ENCODE measurements around the gene HHLA2.

HHLA2 gene

DNA sequence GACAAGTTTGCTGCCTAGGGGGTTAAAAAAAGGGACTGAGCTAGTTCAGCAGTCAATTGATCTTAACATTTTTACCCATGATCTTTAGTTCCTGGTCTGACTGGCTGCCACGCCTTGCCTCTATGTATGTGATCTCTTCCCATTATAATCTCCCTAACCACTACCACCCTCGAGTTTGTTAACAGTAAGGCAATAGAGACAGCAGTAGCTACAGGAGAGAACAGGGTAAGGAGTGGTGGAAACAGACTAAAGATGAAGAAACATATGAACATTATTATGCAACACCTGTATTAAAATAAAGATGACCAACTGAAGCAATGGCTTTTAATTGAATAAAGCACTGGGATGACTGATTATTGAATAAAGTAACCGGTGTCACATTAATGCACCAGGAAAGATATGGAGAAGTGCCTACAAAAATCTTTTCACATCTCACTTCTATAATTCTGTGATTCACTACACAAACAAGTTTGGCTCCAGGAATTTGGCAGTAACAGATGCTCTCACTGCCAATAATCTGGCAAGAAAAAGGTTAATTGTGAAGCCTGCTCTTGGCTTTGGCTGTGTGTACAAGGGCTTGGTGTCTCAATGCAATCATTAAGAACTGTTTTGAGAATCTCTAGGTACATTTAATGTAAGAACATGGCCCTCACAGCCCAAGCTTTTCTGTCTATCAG lies 95.7 kb downstream of the HHLA2 start:
- no peak for DNase-seq (ENCODE audit: extremely low read depth in 1 of 2, low read depth in 1 of 2)

DNA sequence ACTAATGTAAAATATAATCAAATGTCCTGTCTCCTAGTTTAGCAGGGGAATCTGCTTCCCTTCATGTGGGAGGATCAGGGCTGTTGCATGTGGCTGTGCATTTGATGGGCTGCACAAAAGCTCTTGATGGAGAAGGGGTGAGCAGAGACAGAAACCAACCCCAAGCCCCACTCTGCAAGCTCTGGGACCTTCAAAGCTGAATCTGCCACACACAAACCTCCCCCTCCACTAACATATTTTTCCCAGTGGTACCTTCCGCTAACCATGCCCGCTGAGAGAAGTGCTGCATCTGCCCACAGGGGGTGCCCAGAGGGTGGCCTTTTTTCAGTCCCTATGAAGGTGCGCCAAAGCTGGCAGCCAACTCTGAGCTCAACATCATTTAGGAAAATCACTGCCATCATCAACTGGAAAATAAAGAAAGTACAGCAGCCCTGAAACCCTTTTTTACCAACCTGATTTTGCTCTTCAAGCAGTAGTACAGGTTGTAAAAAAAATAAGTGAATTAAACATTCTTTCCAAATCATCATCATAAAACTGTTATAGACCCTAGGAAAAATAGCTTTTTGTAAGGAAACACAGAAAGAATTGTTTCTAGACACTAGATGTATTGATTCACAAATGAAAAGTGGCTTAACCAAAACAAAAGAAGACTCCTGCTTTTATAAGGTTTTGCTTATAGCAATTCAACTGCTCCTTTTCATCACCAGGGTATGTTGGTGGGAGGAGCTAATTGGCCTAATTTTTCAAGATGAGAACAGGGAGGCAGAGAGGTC lies 97.0 kb downstream of the HHLA2 start:
- DNase-seq (ENCODE audit: extremely low read depth in 1 of 2, low read depth in 1 of 2): no peak

DNA sequence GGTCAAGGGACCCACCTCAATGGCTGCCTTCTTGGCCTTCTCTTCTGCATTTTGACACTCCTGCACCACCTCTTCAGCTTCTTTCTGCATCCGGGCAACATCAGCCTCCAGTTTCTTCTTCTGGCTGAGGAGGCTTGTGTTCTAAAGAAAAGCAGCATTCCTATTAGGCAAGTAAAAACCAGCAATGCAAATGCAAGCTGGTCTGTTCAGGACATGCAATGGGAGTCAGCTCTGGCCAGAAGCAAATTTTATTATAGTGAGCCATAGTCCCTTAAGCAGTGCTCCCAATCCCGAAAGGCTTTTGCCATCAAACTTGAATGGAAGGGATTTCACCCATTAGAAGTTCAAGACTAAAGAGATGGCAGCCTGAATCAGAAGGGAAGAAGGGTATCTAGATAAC lies 97.7 kb downstream of the HHLA2 start:
- DNase-seq (ENCODE audit: extremely low read depth in 1 of 2, low read depth in 1 of 2): no peak

DNA sequence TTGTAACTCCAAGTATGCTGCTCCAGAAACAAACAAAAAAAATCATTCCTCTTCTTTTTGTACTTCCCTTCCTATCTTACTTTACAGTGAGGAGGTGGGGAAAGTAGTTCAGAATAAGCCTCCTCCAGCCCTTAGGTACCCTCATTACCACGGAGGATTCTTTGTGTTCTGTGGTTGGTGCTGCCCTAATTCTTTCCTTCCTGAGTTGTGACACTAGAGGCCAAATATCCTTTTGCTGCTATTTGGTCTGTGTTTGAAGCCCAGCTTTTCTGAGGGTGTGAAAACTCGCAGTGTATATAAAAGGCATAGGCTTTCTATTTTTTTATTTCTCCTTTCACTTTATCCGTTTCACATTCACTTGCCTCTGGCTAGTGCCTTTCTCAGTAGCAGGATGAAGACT lies 98.2 kb downstream of the HHLA2 start:
- DNase-seq (ENCODE audit: extremely low read depth in 1 of 2, low read depth in 1 of 2): no peak

DNA sequence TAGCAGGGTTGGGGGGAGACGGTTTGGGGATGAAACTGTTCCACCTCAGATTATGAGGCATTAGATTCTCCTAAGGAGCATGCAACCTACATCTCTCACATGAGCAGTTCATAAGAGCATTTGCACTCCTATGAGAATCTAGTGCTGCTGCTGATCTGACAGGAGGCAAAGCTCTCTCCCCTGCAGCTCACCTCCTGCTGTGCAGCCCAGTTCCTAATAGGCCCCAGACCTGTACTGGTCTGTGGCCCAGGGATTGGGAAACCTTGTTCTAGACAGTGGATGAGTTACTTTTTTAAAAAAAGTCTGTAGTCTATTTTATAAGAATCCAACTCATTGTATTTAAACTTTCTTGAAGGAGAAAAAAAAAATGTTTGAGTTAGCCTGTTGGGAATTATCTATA lies 100.0 kb downstream of the HHLA2 start:
- no peak for DNase-seq (ENCODE audit: extremely low read depth in 1 of 2, low read depth in 1 of 2)

DNA sequence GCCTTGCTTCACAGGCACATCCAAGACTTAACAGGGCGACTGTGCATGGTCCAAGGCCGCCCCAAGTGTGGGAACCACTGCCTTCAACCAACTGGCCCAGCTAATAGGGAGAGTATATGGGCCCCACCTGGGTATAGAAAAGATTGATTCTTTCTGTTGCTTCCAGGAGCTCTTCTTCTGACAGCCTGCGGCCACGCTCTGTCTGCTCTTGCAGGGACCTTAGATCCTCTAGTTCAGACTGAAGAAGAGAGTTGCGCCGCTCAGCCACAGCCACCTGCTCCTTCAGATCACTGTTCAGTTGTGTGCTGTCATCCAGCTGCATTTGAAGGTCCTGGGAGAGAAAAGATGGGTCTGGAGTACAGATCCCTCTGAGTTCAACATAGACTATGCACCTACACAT lies 102.2 kb downstream of the HHLA2 start:
- DNase-seq (ENCODE audit: extremely low read depth in 1 of 2, low read depth in 1 of 2): no peak

DNA sequence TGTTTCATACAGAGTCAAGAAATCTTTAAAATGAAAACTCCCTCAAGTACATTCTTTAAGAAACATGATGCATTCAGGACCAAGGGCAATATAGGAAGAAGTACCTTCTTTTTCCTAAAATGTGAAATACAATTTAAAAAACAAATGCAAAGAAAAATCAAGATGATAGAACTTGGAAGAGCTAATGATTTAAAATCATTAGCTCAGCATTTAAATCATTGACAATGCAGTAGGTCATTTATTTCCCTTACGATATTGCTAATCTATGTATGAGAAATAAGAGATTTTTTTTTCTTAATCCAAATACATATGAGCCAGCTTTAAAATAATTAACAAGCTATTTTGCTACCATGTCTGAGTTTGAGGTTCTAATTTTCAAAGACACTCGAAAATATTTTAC lies 105.5 kb downstream of the HHLA2 start:
- DNase-seq (ENCODE audit: extremely low read depth in 1 of 2, low read depth in 1 of 2): no peak

DNA sequence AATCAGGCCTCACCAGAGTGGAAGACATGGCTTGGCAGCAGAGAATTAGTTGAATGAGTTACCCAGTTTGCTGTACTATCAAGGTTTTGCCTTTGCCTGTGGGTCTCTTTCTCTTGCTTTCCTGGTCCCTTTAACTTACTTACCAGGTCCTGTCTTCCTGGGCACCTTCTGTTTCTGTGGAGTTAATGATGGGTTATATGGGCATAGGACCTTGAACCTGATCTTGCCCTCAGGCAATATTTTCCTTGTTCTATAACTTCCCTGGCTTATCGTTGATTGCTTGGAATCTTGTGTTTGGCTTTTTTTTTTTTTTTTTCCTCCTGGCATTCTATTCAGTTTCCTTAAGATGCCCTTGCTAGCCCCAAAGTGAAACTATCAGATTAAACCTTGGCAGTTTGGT lies 106.8 kb downstream of the HHLA2 start:
- DNase-seq (ENCODE audit: extremely low read depth in 1 of 2, low read depth in 1 of 2): no peak

DNA sequence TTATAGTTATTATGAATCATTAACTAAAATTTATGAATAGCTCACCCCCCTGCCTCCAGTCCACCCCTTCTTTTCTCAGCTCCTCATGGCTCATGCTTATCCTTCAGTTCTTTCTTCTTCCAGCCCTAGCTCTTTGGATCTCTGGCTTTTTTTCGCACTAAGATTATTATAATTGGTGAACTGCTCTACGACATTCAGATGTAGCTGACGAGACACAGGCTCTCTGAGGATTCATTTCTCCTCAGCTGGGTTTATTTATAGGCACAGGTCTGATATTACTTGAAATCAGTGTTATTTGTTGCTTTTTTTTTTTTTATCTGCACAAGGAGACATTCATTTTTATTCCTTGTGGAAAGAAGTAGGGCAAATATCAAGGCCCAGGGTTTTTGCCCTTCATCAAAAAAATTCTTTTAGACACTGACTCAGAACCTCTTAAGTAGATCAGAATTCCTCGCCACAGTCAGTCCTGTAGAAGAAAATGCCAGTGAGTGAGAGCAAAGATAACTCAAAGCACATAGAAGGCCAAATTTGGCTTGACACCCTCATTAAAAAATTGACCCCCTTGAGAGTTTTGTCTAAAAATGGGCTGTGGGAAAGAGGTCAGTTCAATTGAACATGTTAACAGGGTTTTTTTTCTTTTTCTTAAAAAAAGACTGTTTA lies 107.5 kb downstream of the HHLA2 start:
- no peak for DNase-seq (ENCODE audit: extremely low read depth in 1 of 2, low read depth in 1 of 2)

DNA sequence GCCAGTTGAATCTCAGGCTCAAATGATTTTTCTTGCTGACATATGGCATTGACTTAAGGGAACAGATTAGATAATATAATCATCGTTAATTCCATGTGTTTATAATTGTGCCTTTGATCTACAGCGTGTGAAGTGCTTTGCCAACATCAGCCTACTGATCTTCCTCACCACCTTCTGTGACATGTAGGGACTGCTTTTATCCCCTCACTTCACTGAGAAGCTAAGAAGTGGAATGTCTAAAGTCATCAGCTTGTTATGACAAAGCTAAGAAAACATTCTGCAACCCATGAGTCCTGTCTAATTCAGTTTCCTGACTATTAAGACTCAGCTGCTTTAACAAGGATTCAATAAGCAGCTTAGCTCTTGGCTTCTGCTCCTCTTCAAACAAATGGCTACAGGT lies 108.0 kb downstream of the HHLA2 start:
- no peak for DNase-seq (ENCODE audit: extremely low read depth in 1 of 2, low read depth in 1 of 2)

DNA sequence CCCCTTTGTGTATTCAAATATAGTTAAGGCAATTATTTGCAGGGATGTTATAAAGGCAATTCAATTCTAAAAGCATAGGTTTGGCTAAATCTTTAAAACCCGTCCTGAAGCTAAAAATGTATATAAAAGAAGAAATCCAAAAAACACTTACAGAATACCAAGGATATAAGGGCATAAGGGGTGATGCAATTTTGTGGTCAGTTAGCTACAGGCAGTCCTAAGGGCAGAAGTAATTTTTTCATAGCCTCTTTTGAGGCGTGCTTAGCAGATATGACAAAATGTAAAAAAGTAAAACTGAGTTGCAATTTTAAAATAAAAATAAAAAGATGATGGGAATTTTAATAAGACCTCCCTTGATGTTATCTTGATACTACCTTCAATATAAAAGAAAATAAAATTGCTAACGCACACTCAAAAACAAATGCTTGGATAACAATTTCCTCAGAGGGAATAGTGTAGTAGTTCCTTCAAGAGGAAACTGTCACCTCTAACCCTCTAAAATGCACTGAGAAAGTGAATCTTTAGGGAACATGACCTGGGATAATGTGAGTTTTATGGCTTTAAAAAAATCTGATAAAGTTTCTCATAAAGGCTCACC lies 109.8 kb downstream of the HHLA2 start:
- DNase-seq (ENCODE audit: extremely low read depth in 1 of 2, low read depth in 1 of 2): no peak

DNA sequence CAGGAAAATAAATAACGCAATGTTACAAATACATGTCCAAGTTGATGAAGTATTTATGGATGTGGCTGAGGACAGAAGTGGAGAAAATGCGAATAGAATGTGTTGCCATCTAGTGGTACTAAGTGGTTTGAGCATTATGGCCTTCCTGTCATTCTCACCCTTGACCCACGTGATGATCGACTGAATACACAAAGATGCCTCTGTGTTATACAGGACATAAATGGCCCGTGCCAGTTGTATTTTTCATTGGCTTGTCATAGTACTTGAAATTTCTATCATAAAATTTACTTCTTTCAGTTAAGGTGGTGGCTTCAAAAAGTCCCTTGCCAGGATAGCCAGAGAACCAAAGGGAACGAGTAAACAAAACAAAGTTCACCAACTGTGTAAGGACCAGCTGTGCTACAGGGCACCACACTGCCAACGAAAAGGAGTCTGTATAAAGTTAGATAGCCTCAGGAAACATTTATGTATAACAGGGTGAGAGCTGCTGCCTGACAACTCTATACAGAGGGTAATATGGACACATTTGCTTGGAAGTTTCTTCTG lies 110.4 kb downstream of the HHLA2 start:
- DNase-seq (ENCODE audit: extremely low read depth in 1 of 2, low read depth in 1 of 2): no peak

DNA sequence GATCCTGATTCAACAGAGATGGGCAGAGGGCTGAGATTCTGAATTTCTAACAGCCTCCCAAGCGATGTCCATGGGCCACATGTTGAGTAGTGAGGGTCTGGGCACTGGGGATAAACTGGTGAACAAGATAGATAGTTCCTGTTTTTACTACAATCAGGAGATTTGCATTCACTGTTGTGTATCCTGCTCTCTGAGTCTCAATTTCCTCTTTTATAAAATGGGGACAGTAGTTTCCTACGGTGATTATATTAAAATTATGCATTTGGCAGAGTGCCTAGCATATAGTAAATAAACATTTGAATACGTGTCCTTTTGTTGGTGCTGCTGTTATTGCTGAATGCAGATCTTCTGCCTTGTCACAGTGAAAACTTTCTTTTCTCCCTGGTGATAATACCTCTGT lies 111.5 kb downstream of the HHLA2 start:
- DNase-seq (ENCODE audit: extremely low read depth in 1 of 2, low read depth in 1 of 2): no peak

DNA sequence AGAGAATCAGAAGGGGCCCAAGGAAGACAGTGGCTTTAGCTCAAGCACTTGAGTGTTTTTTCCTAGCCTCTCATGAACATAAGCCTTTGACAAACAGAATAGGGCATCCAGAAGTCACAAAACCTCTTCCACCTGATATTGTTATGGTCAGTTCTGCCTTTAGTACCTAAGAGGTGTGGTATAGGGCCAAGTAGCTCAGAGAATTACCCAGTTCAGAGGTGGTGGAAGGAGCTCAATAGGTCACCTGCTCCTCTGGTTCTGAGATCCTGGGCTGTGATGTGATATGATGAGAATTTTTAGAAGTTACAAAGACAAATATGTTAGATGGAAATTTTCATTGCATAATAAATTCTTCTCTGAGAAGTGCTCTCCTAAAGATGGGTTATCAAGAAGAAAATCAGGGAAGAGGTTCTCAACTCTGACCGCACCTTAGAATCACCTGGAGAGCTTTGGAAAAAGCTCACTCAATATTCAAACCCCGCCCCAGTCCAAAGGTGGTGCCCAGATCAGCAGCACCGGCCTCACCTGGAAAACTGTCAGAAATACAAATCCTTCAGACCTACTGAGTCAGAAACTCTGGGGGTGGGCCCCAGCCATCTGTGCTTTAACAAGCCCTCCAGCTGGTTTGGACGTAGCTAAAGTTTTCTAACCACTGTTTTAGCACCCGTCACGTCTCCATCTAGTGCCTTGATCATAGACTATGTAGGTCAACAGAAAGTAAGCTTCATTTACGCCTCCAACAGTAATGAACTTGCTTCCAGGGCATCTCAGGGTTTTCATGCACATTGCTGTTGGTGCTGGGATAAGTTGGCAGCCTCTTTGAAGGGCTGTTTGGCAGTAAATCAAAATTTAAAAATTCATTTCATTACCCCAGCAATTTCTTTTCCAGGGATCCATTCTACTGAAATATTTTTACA lies 112.8 kb downstream of the HHLA2 start:
- no peak for DNase-seq (ENCODE audit: extremely low read depth in 1 of 2, low read depth in 1 of 2)

DNA sequence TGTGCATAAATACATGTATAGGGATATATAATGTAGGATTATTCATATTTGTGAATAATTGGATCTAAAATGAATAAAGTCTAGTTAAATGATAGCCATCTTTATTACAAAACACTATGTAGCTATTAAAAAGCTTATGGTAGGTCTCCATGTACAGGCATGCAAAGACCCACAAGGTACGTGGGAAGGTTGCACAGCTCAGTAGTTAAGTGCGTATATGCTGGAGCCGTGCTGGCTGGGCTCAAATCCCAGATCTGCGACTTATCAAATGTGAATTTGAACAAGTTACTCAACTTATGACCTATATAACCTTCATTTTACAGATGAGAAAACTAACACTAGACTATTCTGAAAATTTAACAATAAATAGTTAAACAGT lies 113.4 kb downstream of the HHLA2 start:
- no peak for DNase-seq (ENCODE audit: extremely low read depth in 1 of 2, low read depth in 1 of 2)

DNA sequence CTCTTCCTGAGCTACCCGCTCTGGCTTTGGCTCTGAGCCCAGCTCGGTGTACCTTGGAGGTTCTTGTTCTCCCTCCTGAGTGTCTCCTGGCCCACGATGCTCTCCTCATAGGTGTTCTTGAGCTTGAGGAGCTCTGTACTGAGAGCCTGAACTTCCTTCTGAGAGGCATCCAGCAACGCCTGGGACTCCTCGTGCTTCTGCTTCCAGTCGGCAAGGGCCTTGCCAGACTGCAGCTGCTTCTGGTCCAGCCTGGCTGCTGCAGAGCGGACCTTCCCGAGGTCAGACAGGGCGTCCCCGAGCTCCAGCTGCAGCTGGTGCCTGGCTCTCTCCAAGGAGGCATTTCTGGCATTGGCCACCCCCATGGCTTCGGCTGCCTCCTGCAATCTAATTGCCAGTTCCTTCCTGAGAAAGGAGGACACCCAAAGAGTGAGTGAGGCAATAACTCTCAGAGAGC lies 114.2 kb downstream of the HHLA2 start:
- no peak for DNase-seq (ENCODE audit: extremely low read depth in 1 of 2, low read depth in 1 of 2)

DNA sequence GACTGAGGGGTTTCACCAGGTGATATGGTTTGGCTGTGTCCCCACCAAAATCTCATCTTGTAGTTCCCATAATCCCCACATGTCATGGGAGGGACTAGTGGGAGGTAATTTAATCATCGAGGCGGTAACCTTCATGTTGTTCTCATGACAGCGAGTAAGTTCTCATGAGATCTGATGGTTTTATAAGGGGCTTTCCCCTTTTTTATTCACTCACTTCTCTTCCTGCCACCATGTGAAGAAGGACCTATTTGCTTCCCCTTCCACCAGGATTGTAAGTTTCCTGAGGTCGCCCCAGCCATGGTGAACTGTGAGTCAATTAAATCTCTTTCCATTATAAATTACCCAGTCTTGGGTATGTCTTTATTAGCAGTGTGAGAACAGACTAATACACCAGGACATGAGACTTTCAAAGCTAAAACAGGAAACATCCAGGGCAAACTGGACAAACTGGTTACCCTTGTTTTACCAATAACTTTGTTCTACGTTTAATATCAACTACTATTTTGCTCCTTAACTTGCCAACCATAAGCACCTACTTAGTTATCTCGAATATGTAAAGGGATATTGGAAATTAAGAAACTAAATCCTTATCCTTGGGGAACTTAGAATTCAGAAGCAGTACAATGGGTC lies 115.9 kb downstream of the HHLA2 start:
- no peak for DNase-seq (ENCODE audit: extremely low read depth in 1 of 2, low read depth in 1 of 2)

DNA sequence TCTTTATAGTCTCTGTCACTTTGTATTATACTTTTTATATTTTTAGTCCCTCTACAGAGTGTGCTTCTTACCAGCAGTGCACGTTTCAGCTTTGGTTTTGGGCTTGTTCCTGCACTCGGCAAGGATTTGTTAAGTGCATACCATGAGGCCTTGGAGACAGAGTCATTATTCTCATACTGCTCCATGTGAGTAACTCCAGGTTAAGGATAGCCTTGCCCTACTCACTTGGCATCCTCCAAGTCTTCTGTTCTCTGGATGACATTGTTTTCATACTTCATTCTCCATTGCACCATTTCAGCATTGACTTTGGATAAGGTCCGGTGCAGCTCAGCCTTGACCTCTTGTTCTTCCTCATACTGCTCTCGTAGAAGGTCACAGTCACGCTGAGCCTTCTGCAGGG lies 117.7 kb downstream of the HHLA2 start:
- no peak for DNase-seq (ENCODE audit: extremely low read depth in 1 of 2, low read depth in 1 of 2)

DNA sequence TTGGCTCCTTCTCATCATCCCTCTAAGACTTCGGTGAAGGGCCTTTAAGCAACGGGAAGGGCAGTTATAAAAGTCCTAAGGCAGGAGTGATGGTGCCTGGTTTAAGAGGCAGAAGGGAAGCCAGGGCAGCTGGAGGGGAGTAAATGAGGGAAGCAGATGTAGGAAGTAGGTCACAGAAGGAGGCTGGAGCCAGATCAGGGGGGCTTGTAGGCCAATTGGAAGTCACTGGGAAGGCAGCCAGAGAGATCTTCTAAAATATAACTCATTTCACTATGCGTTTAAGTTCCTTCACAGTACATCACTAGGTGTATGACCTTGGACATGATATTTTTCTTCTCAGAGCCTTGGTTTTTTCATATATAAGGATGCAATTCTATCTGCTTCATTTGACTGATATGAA lies 119.3 kb downstream of the HHLA2 start:
- DNase-seq (ENCODE audit: extremely low read depth in 1 of 2, low read depth in 1 of 2): no peak

Measured in activated CD8-positive, alpha-beta memory T cell treated with anti-CD3 and anti-CD28 coated beads for 1 hour (primary cell).